WTC11 (cell line): ENCODE measurements around the gene AGPAT4. TPM values are rescaled to one million over a fixed set of nuclear protein-coding genes. Genes with fewer than 3 reads are reported as not detected.

Experiments used
- ATAC-seq: fragments of 200-7000 bp; cut with Tn5 transposase; 2 replicates; pipeline ENCODE4 v1.10.0; 2021; ENCODE audit warnings: mild to moderate bottlenecking, moderate library complexity
- CTCF ChIA-PET: fragments of 300-600 bp; sonication (Branson Sonifier 250); formaldehyde crosslinking; loops from one replicate; lab custom pipeline; 2021; ENCODE audit warnings: antibody characterized with exemption; lab: Charles Lee
- POLR2A ChIA-PET: fragments of 350-600 bp; sonication (Branson Sonifier 250); formaldehyde crosslinking; loops from one replicate; lab custom pipeline; 2021; ENCODE audit warnings: antibody characterized with exemption; lab: Charles Lee
- DNase-seq: peaks from one replicate; pipeline ENCODE4 v3.0.0; 2021; ENCODE audit warnings: low spot score
- H3K27ac Mint-ChIP-seq: 2 replicates; pipeline ENCODE4 v1.8.0; 2021; ENCODE audit warnings: mixed read lengths
- H3K27me3 Mint-ChIP-seq: 2 replicates; pipeline ENCODE4 v1.8.0; 2021; ENCODE audit warnings: low read depth, mild to moderate bottlenecking, moderate library complexity, mixed read lengths
- H3K36me3 Mint-ChIP-seq: 2 replicates; pipeline ENCODE4 v1.8.0; 2021; ENCODE audit warnings: mixed read lengths
- H3K4me1 Mint-ChIP-seq: 2 replicates; pipeline ENCODE4 v1.8.0; 2022; ENCODE audit warnings: mixed read lengths
- H3K4me3 Mint-ChIP-seq: 2 replicates; pipeline ENCODE4 v1.8.0; 2021; ENCODE audit warnings: mild to moderate bottlenecking, moderate library complexity, mixed read lengths
- H3K9me3 Mint-ChIP-seq: 2 replicates; pipeline ENCODE4 v1.8.0; 2021; ENCODE audit warnings: mixed read lengths
- ATF1 ChIP-seq: sonication (generic); formaldehyde crosslinking; IDR thresholded peaks from 2 replicates; pipeline ENCODE4 v1.8.1; 2023; ENCODE audit warnings: mild to moderate bottlenecking, moderate library complexity, missing genetic modification reagents
- ATF3 ChIP-seq: sonication (generic); formaldehyde crosslinking; conservative IDR thresholded peaks from 2 replicates; pipeline ENCODE4 v1.8.1; 2022; ENCODE audit warnings: mild to moderate bottlenecking, missing genetic modification reagents
- ATF6 ChIP-seq: sonication (generic); formaldehyde crosslinking; IDR thresholded peaks from 2 replicates; pipeline ENCODE4 v1.8.1; 2023; ENCODE audit warnings: mild to moderate bottlenecking, missing genetic modification reagents
- E2F5 ChIP-seq: sonication (generic); formaldehyde crosslinking; IDR thresholded peaks from 2 replicates; pipeline ENCODE4 v1.8.1; 2022; ENCODE audit warnings: mild to moderate bottlenecking, moderate library complexity, missing genetic modification reagents
- GRHL2 ChIP-seq: fragments of 250-450 bp; sonication (Bioruptor Pico); IDR thresholded peaks from 2 replicates; pipeline ENCODE4 v1.8.0; 2022; ENCODE audit warnings: mild to moderate bottlenecking, moderate library complexity; ENCODE audit not compliant: insufficient replicate concordance, severe bottlenecking
- KAT7 ChIP-seq: sonication (generic); formaldehyde crosslinking; IDR thresholded peaks from 2 replicates; pipeline ENCODE4 v1.8.1; 2023; ENCODE audit warnings: missing genetic modification reagents, mild to moderate bottlenecking, borderline replicate concordance
- MAX ChIP-seq: sonication (generic); formaldehyde crosslinking; IDR thresholded peaks from 2 replicates; pipeline ENCODE4 v1.8.0; 2022; ENCODE audit warnings: mild to moderate bottlenecking, missing genetic modification reagents
- NR2C2 ChIP-seq: sonication (generic); formaldehyde crosslinking; IDR thresholded peaks from 2 replicates; pipeline ENCODE4 v1.8.0; 2022; ENCODE audit warnings: mild to moderate bottlenecking, missing genetic modification reagents
- SMAD3 ChIP-seq: sonication (generic); formaldehyde crosslinking; IDR thresholded peaks from 2 replicates; pipeline ENCODE4 v1.8.0; 2022; ENCODE audit warnings: missing genetic modification reagents, mild to moderate bottlenecking, borderline replicate concordance
- TCF7 ChIP-seq: sonication (generic); formaldehyde crosslinking; IDR thresholded peaks from 2 replicates; pipeline ENCODE4 v1.8.0; 2022; ENCODE audit warnings: mild to moderate bottlenecking, low read depth, missing genetic modification reagents, moderate library complexity
- ZBTB43 ChIP-seq: sonication (generic); formaldehyde crosslinking; IDR thresholded peaks from 2 replicates; pipeline ENCODE4 v1.8.1; 2023; ENCODE audit warnings: mild to moderate bottlenecking, missing genetic modification reagents
- ZMAT4 ChIP-seq: fragments of 250-450 bp; sonication (Bioruptor Pico); IDR thresholded peaks from 2 replicates; pipeline ENCODE4 v1.9.0; 2021; ENCODE audit warnings: mild to moderate bottlenecking
- ZNF317 ChIP-seq: sonication (generic); formaldehyde crosslinking; IDR thresholded peaks from 2 replicates; pipeline ENCODE4 v1.8.1; 2023; ENCODE audit warnings: low read depth, mild to moderate bottlenecking, moderate library complexity, missing genetic modification reagents, borderline replicate concordance
- ZNF396 ChIP-seq: fragments of 250-450 bp; sonication (Bioruptor Pico); IDR thresholded peaks from 2 replicates; pipeline ENCODE4 v1.8.0; 2021; ENCODE audit warnings: mild to moderate bottlenecking, moderate library complexity, borderline replicate concordance
- ZNF423 ChIP-seq: fragments of 250-450 bp; sonication (Bioruptor Pico); IDR thresholded peaks from 2 replicates; pipeline ENCODE4 v2.1.2; 2022; ENCODE audit warnings: mild to moderate bottlenecking, moderate library complexity
- ZNF512 ChIP-seq: sonication (generic); formaldehyde crosslinking; IDR thresholded peaks from 2 replicates; pipeline ENCODE4 v1.8.1; 2022; ENCODE audit warnings: missing genetic modification reagents, borderline replicate concordance
- ZSCAN18 ChIP-seq: fragments of 250-450 bp; sonication (Bioruptor Pico); IDR thresholded peaks from 2 replicates; pipeline ENCODE4 v2.1.2; 2022; ENCODE audit warnings: mild to moderate bottlenecking, moderate library complexity
- total RNA-seq: library from RNA; stranded (reverse); gene quantifications from 3 replicates; pipeline ENCODE4 v1.2.3, GENCODE V29; 2021

Gene AGPAT4
- total RNA-seq, 1 experiment from 2014 or later, result 19.7 TPM

- H3K4me1 Mint-ChIP-seq, result peaks cover 12% of the 10 kb centered on the region
- no peak overlapping the region for H3K4me3 Mint-ChIP-seq
- H3K9me3 Mint-ChIP-seq, result peaks cover 5% of the 10 kb centered on the region; the same call in 1 of the 2 replicates
- CTCF ChIA-PET, result interaction anchor here (0.6 to 1.9 kb wide), 3 partner anchors 229 to 239 kb away, joined by 4 to 6 read pairs (median 5); no protein-coding TSS in a partner anchor
- TF ChIP-seq ZBTB43 (CRISPR knock-in tag) (no peak), ZSCAN18 (CRISPR knock-in tag) (no peak), ATF3 (CRISPR knock-in tag) (no peak), KAT7 (CRISPR knock-in tag) (no peak), ZNF396 (CRISPR knock-in tag) (no peak), ATF6 (CRISPR knock-in tag) (no peak), SMAD3 (no peak), NR2C2 (CRISPR knock-in tag) (no peak), ZNF423 (no peak), ZNF512 (CRISPR knock-in tag) (no peak), TCF7 (CRISPR knock-in tag) (no peak)
- no peak overlapping the region for H3K27ac Mint-ChIP-seq
- H3K36me3 Mint-ChIP-seq, result peaks cover 39% of the 10 kb centered on the region
- H3K27me3 Mint-ChIP-seq, result no peaks in the 10 kb centered on the region
- DNase-seq (no peak), ATAC-seq (no peak)
- POLR2A ChIA-PET, result no interaction called here
These were observed 139.1 kb downstream of the AGPAT4 start for GRCh38 chr6:161134550-161135298.

GRCh38 chr6:161133963-161134362 lies 139.9 kb downstream of the AGPAT4 start:
- peaks cover 12% of the 10 kb centered on the region for H3K4me1 Mint-ChIP-seq
- peaks cover 10% of the 10 kb centered on the region for H3K9me3 Mint-ChIP-seq
- POLR2A ChIA-PET, result no interaction called here
- H3K36me3 Mint-ChIP-seq, result peaks cover 44% of the 10 kb centered on the region
- H3K27me3 Mint-ChIP-seq, result no peaks in the 10 kb centered on the region
- ATAC-seq, result no peak
- no peak for DNase-seq
- no peak overlapping the region for H3K4me3 Mint-ChIP-seq
- CTCF ChIA-PET, result interaction anchor here (1.3 kb wide), 1 partner anchor 240 kb away, joined by 4 read pairs; no protein-coding TSS in a partner anchor
- H3K27ac Mint-ChIP-seq, result no peak overlapping the region
- no peak for TF ChIP-seq GRHL2 (CRISPR knock-in tag)
- TF ChIP-seq ATF6 (CRISPR knock-in tag), result no peak
- no peak for TF ChIP-seq ATF1 (CRISPR knock-in tag)
- TF ChIP-seq ZNF317 (CRISPR knock-in tag), result no peak
- no peak for TF ChIP-seq E2F5
- TF ChIP-seq MAX, result no peak
- TF ChIP-seq SMAD3, result no peak
- TF ChIP-seq ZMAT4, result no peak
